Body of pancreas (tissue), 4 donors: ENCODE data around the gene WDR41. TPM values are rescaled to one million over a fixed set of nuclear protein-coding genes. Genes with fewer than 3 reads are reported as not detected.

Source experiments
- ATAC-seq: fragments of 150-250 bp; one replicate; pipeline ENCODE4 v1.9.1; 2016
- DNase-seq, 4 donors: peaks; one replicate each; pipeline ENCODE4 v3.0.0-alpha.2; 2019
- H3K27ac ChIP-seq, 4 donors: fragments of 200-600 bp; sonication (generic); 1 replicate in 3 of 4; 2 replicates in 1 of 4; pipeline versions ENCODE4 v1.5.1 to v1.6.1; 2016 to 2019; ENCODE audit warnings: mild to moderate bottlenecking in 1 of 4, mixed read lengths in 1 of 4, moderate library complexity in 1 of 4
- H3K27me3 ChIP-seq, 2 donors: fragments of 200-600 bp; sonication (generic); one replicate each; pipeline ENCODE4 v1.6.0; 2016; ENCODE audit warnings: mild to moderate bottlenecking in 1 of 2
- H3K36me3 ChIP-seq, 2 donors: fragments of 200-600 bp; sonication (generic); replicated peaks in 1 of 2; 2 replicates each; pipeline ENCODE4 v1.5.1; 2016; ENCODE audit warnings: low read depth in 2 of 2; ENCODE audit not compliant: insufficient read depth in 1 of 2
- H3K4me1 ChIP-seq: fragments of 200-600 bp; sonication (generic); one replicate; pipeline ENCODE4 v1.6.0; 2016
- H3K4me3 ChIP-seq, 2 donors: fragments of 200-600 bp; sonication (generic); 1 replicate in 1 of 2; 2 replicates in 1 of 2; pipeline ENCODE4 v1.5.1; 2016 to 2019
- H3K9me3 ChIP-seq, 3 donors: fragments of 200-600 bp; sonication (generic); 1 replicate in 2 of 3; 2 replicates in 1 of 3; pipeline ENCODE4 v1.5.1; 2016
- CTCF ChIP-seq, 7 experiments: fragments of 450-650 bp in 4 of 7; fragments of 200-600 bp in 3 of 7; sonication (generic) in 3 of 7; IDR thresholded peaks; one replicate each; pipeline ENCODE4 v1.5.1; 2016 to 2019; ENCODE audit warnings: antibody characterized with exemption in 7 of 7
- POLR2A ChIP-seq, 3 donors: fragments of 450-650 bp; IDR thresholded peaks; one replicate each; pipeline ENCODE4 v1.6.1; 2016; ENCODE audit warnings: antibody characterized with exemption in 3 of 3, mild to moderate bottlenecking in 2 of 3
- WGBS, 2 donors: methylation state at CpG; one replicate each; pipeline ENCODE4 v1.1.5; 2017; 5-methylcytosine and 5-hydroxymethylcytosine counted together
- intact Hi-C: fragments of 100-400 bp; cut with DNase I; formaldehyde crosslinking; loops from one replicate; pipeline ENCODE4 v1.15.1; 2023
- total RNA-seq, 2 donors: library from RNA; depleted of rRNA; stranded (reverse); fragments of >200 nt; gene quantifications; one replicate each; pipeline ENCODE4 v1.1.0, GENCODE V29; 2016

WDR41 gene
- total RNA-seq, 2 donors from 2014 or later, result 17.8 to 35.5 TPM

GRCh38 chr5:77400645-77401044, 91.5 kb downstream of the WDR41 start:
- TF ChIP-seq POLR2A (IDR thresholded peaks at IDR 0.05) (no peak), CTCF (IDR thresholded peaks at IDR 0.05) (no peak)
- Histone ChIP-seq H3K27ac (no peak overlapping the region), H3K4me3 (no peak overlapping the region), H3K36me3 (no peaks in the 10 kb centered on the region), H3K4me1 (no peaks in the 10 kb centered on the region), H3K9me3 (no peaks in the 10 kb centered on the region), H3K27me3 (no peaks in the 10 kb centered on the region)
- no peak for ATAC-seq
- WGBS, 2 donors, result 69 to 95% methylated on average over 1 of the region's 1 CpG
- no peak for DNase-seq
- intact Hi-C loops, result no loop called here

GRCh38 chr5:77398896-77399295, 93.2 kb downstream of the WDR41 start:
- intact Hi-C loops, result no loop called here
- H3K9me3 ChIP-seq, result no peaks in the 10 kb centered on the region
- WGBS, 2 donors, result 83 to 89% methylated on average over 8 of the region's 8 CpGs

GRCh38 chr5:77398458-77398857, 93.7 kb downstream of the WDR41 start:
- ATAC-seq (no peak), DNase-seq (no peak)
- WGBS, 2 donors, result 93 to 95% methylated on average over 13 of the region's 13 CpGs
- TF ChIP-seq CTCF (IDR thresholded peaks at IDR 0.05) (no peak), POLR2A (IDR thresholded peaks at IDR 0.05) (no peak)
- no peaks in the 10 kb centered on the region for H3K27me3 ChIP-seq
- no peak overlapping the region for H3K27ac ChIP-seq
- H3K4me1 ChIP-seq, result no peaks in the 10 kb centered on the region
- H3K9me3 ChIP-seq, result no peaks in the 10 kb centered on the region
- no peaks in the 10 kb centered on the region for H3K36me3 ChIP-seq
- H3K4me3 ChIP-seq, result no peak overlapping the region
- intact Hi-C loops, result no loop called here

More at GRCh38 chr5:77398896-77399295, 93.2 kb downstream of the WDR41 start:
- Histone ChIP-seq H3K27ac (no peak overlapping the region), H3K4me3 (no peak overlapping the region), H3K4me1 (no peaks in the 10 kb centered on the region), H3K27me3 (no peaks in the 10 kb centered on the region), H3K36me3 (no peaks in the 10 kb centered on the region)
- no peak for TF ChIP-seq POLR2A (IDR thresholded peaks at IDR 0.05)
- no peak for TF ChIP-seq CTCF (IDR thresholded peaks at IDR 0.05)
- DNase-seq, result no peak
- no peak for ATAC-seq

- ATAC-seq, result no peak
- Histone ChIP-seq H3K27ac (no peak overlapping the region), H3K36me3 (no peaks in the 10 kb centered on the region), H3K4me1 (no peaks in the 10 kb centered on the region), H3K9me3 (no peaks in the 10 kb centered on the region), H3K4me3 (no peak overlapping the region), H3K27me3 (no peaks in the 10 kb centered on the region)
- 56 to 71% methylated on average over 5 of the region's 5 CpGs for WGBS, 2 donors
- no peak for DNase-seq
- TF ChIP-seq POLR2A (IDR thresholded peaks at IDR 0.05), result no peak
- no peak for TF ChIP-seq CTCF (IDR thresholded peaks at IDR 0.05)
- intact Hi-C loops, result no loop called here
These were observed 94.3 kb downstream of the WDR41 start for GRCh38 chr5:77397686-77398292.

GRCh38 chr5:77396017-77396416, 96.1 kb downstream of the WDR41 start:
- WGBS, 2 donors, result 94 to 100% methylated on average over 1 of the region's 1 CpG
- TF ChIP-seq POLR2A (IDR thresholded peaks at IDR 0.05), result no peak
- TF ChIP-seq CTCF (IDR thresholded peaks at IDR 0.05), result no peak
- Histone ChIP-seq H3K9me3 (no peaks in the 10 kb centered on the region), H3K27me3 (no peaks in the 10 kb centered on the region), H3K27ac (no peak overlapping the region), H3K4me3 (no peak overlapping the region), H3K36me3 (no peaks in the 10 kb centered on the region), H3K4me1 (no peaks in the 10 kb centered on the region)
- ATAC-seq (no peak), DNase-seq (no peak)
- intact Hi-C loops, result no loop called here
